IPS-18a (cell line): ENCODE results near the gene SLC25A22.
A peak's percentile ranks its signal among the peaks of the same experiment; 100 is the strongest.

ENCODE experiments used
- H3K27ac ChIP-seq: one replicate; pipeline ENCODE4 v1.5.1; 2013; ENCODE audit warnings: low read length
- H3K27me3 ChIP-seq: one replicate; pipeline ENCODE4 v1.6.1; 2013; ENCODE audit warnings: mild to moderate bottlenecking, low read length; ENCODE audit not compliant: control insufficient read depth, insufficient read depth
- H3K36me3 ChIP-seq: one replicate; pipeline ENCODE4 v1.6.1; 2013; ENCODE audit warnings: low read depth, low read length; ENCODE audit not compliant: control insufficient read depth
- H3K4me1 ChIP-seq: one replicate; pipeline ENCODE4 v1.6.1; 2013; ENCODE audit warnings: low read depth, low read length; ENCODE audit not compliant: control insufficient read depth
- H3K4me3 ChIP-seq: one replicate; pipeline ENCODE4 v1.5.1; 2013; ENCODE audit warnings: low read length
- H3K9ac ChIP-seq: one replicate; pipeline ENCODE4 v1.6.1; 2013; ENCODE audit warnings: mild to moderate bottlenecking, low read length, moderate library complexity
- H3K9me3 ChIP-seq: one replicate; pipeline ENCODE4 v1.6.1; 2013; ENCODE audit warnings: low read depth, low read length; ENCODE audit not compliant: control insufficient read depth

SLC25A22 gene

GRCh38 chr11:832529-833113 is 34.5 kb upstream of the SLC25A22 start, which contains the start of gene CD151:
TSS of gene CD151 (plus strand) at chr11:832952. CDS start at chr11:836070, 3,118 bp downstream.
- Histone ChIP-seq H3K4me1 (peaks cover 40% of the 10 kb centered on the region), H3K4me3 (peak within 1 kb of the TSS; percentile 62), H3K27ac (no peak within 1 kb of the TSS), H3K27me3 (peaks cover 66% of the 10 kb centered on the region), H3K36me3 (no peaks in the 10 kb centered on the region), H3K9ac (peak within 1 kb of the TSS; percentile 9), H3K9me3 (no peaks in the 10 kb centered on the region)

GRCh38 chr11:831961-832528 is 34.0 kb upstream of the SLC25A22 start:
- no peak overlapping the region for H3K27ac ChIP-seq
- H3K4me3 ChIP-seq: peak overlapping the region; percentile 39
- H3K9ac ChIP-seq: no peak overlapping the region

GRCh38 chr11:831118-831864 is 33.2 kb upstream of the SLC25A22 start:
- H3K27me3 ChIP-seq: peaks cover 80% of the 10 kb centered on the region
- peak overlapping the region; percentile 50 for H3K4me3 ChIP-seq
- H3K4me1 ChIP-seq: peaks cover 41% of the 10 kb centered on the region
- H3K9ac ChIP-seq: no peak overlapping the region
- H3K36me3 ChIP-seq: no peaks in the 10 kb centered on the region
- no peaks in the 10 kb centered on the region for H3K9me3 ChIP-seq
- no peak overlapping the region for H3K27ac ChIP-seq

More at GRCh38 chr11:831961-832528, 34.0 kb upstream of the SLC25A22 start:
- no peaks in the 10 kb centered on the region for H3K9me3 ChIP-seq
- H3K4me1 ChIP-seq: peaks cover 41% of the 10 kb centered on the region
- no peaks in the 10 kb centered on the region for H3K36me3 ChIP-seq
- H3K27me3 ChIP-seq: peaks cover 72% of the 10 kb centered on the region

- Histone ChIP-seq H3K4me3 (peak overlapping the region; percentile 52), H3K9ac (no peak overlapping the region), H3K36me3 (no peaks in the 10 kb centered on the region), H3K4me1 (peaks cover 41% of the 10 kb centered on the region), H3K9me3 (no peaks in the 10 kb centered on the region), H3K27me3 (peaks cover 88% of the 10 kb centered on the region), H3K27ac (no peak overlapping the region)
These were observed 32.4 kb upstream of the SLC25A22 start for GRCh38 chr11:830295-831117.

- H3K4me3 ChIP-seq: peak overlapping the region; percentile 52
These were observed 31.8 kb upstream of the SLC25A22 start for GRCh38 chr11:829847-830294.

GRCh38 chr11:829176-829846 is 31.2 kb upstream of the SLC25A22 start:
- Histone ChIP-seq H3K9me3 (no peaks in the 10 kb centered on the region), H3K4me3 (peak overlapping the region; percentile 52), H3K4me1 (peaks cover 41% of the 10 kb centered on the region), H3K36me3 (no peaks in the 10 kb centered on the region), H3K9ac (no peak overlapping the region), H3K27me3 (peaks cover 86% of the 10 kb centered on the region), H3K27ac (no peak overlapping the region)

More at GRCh38 chr11:829847-830294, 31.8 kb upstream of the SLC25A22 start:
- H3K27ac ChIP-seq: no peak overlapping the region
- H3K36me3 ChIP-seq: no peaks in the 10 kb centered on the region
- no peak overlapping the region for H3K9ac ChIP-seq
- no peaks in the 10 kb centered on the region for H3K9me3 ChIP-seq
- H3K4me1 ChIP-seq: peaks cover 41% of the 10 kb centered on the region
- H3K27me3 ChIP-seq: peaks cover 92% of the 10 kb centered on the region

GRCh38 chr11:828506-829175 is 30.6 kb upstream of the SLC25A22 start:
- Histone ChIP-seq H3K9me3 (no peaks in the 10 kb centered on the region), H3K27ac (no peak overlapping the region), H3K27me3 (peaks cover 79% of the 10 kb centered on the region), H3K4me1 (peaks cover 38% of the 10 kb centered on the region), H3K9ac (no peak overlapping the region), H3K4me3 (peak overlapping the region; percentile 52), H3K36me3 (no peaks in the 10 kb centered on the region)

GRCh38 chr11:827897-828192 is 29.8 kb upstream of the SLC25A22 start, which contains the start of gene CRACR2B:
TSS of gene CRACR2B (plus strand) at chr11:827919. CDS start at chr11:828608, 689 bp downstream.
- peak within 1 kb of the TSS; percentile 52 for H3K4me3 ChIP-seq
- no peaks in the 10 kb centered on the region for H3K36me3 ChIP-seq
- no peaks in the 10 kb centered on the region for H3K9me3 ChIP-seq
- H3K27me3 ChIP-seq: peaks cover 74% of the 10 kb centered on the region
- peak within 1 kb of the TSS; percentile 12 for H3K9ac ChIP-seq
- H3K27ac ChIP-seq: no peak within 1 kb of the TSS
- peaks cover 37% of the 10 kb centered on the region for H3K4me1 ChIP-seq

GRCh38 chr11:827146-827896 is 29.2 kb upstream of the SLC25A22 start:
- Histone ChIP-seq H3K9ac (peak overlapping the region; percentile 12), H3K4me1 (peaks cover 36% of the 10 kb centered on the region), H3K4me3 (peak overlapping the region; percentile 46), H3K27me3 (peaks cover 72% of the 10 kb centered on the region), H3K27ac (no peak overlapping the region), H3K9me3 (no peaks in the 10 kb centered on the region), H3K36me3 (no peaks in the 10 kb centered on the region)

GRCh38 chr11:826836-827145 is 28.7 kb upstream of the SLC25A22 start:
- Histone ChIP-seq H3K9ac (no peak overlapping the region), H3K27ac (no peak overlapping the region), H3K4me3 (peak overlapping the region; percentile 46), H3K27me3 (peaks cover 66% of the 10 kb centered on the region), H3K4me1 (peaks cover 31% of the 10 kb centered on the region), H3K36me3 (no peaks in the 10 kb centered on the region), H3K9me3 (no peaks in the 10 kb centered on the region)
